OCI-LY1 (cell line): ENCODE data around the gene RERG.

Source experiments
- H2AFZ ChIP-seq: fragments of 200-600 bp; sonication (generic), shearing (Covaris generic); 2 replicates; pipeline ENCODE4 v1.6.0; 2014; ENCODE audit warnings: antibody characterized with exemption, mild to moderate bottlenecking, low read length
- H3F3A ChIP-seq: fragments of 200-600 bp; sonication (generic), shearing (Covaris generic); 2 replicates; pipeline ENCODE4 v1.6.0; 2014; ENCODE audit warnings: mild to moderate bottlenecking, antibody characterized with exemption, low read length, moderate library complexity; ENCODE audit not compliant: insufficient read depth
- H3K27ac ChIP-seq: fragments of 200-600 bp; sonication (generic); 2 replicates; pipeline ENCODE4 v1.5.1; 2014; ENCODE audit warnings: low read length, mixed run types, mild to moderate bottlenecking, low read depth; ENCODE audit not compliant: poor library complexity, severe bottlenecking
- H3K27me3 ChIP-seq: fragments of 200-600 bp; sonication (generic); 2 replicates; pipeline ENCODE4 v1.6.0; 2014; ENCODE audit warnings: antibody characterized with exemption, mild to moderate bottlenecking, low read length, moderate library complexity; ENCODE audit not compliant: insufficient read depth
- H3K36me3 ChIP-seq: fragments of 200-600 bp; sonication (generic); 2 replicates; pipeline ENCODE4 v1.6.1; 2014; ENCODE audit warnings: mild to moderate bottlenecking, antibody characterized with exemption, low read length, moderate library complexity, mixed read lengths; ENCODE audit not compliant: insufficient read depth
- H3K4me1 ChIP-seq: fragments of 200-600 bp; sonication (generic); 2 replicates; pipeline ENCODE4 v1.5.1; 2014; ENCODE audit warnings: mild to moderate bottlenecking, low read length, moderate library complexity; ENCODE audit not compliant: insufficient read depth, severe bottlenecking
- H3K4me2 ChIP-seq: fragments of 200-600 bp; sonication (generic), shearing (Covaris generic); 2 replicates; pipeline ENCODE4 v1.6.1; 2014; ENCODE audit warnings: low read length
- H3K4me3 ChIP-seq: fragments of 200-600 bp; sonication (generic); 2 replicates; pipeline ENCODE4 v1.5.1; 2014; ENCODE audit warnings: low read length, low read depth, mild to moderate bottlenecking, mixed read lengths; ENCODE audit not compliant: poor library complexity, severe bottlenecking
- H3K79me2 ChIP-seq: fragments of 200-600 bp; shearing (Covaris generic); 2 replicates; pipeline ENCODE4 v1.6.1; 2016; ENCODE audit warnings: mixed run types, low read length, mixed read lengths; ENCODE audit not compliant: insufficient read depth
- H3K9ac ChIP-seq: fragments of 200-600 bp; sonication (generic), shearing (Covaris generic); 2 replicates; pipeline ENCODE4 v1.6.1; 2014; ENCODE audit warnings: mild to moderate bottlenecking, low read length, mixed read lengths
- H3K9me2 ChIP-seq: fragments of 200-600 bp; sonication (generic), shearing (Covaris generic); 2 replicates; pipeline ENCODE4 v1.6.1; 2014; ENCODE audit warnings: low read depth, mild to moderate bottlenecking, low read length, mixed read lengths
- H3K9me3 ChIP-seq: fragments of 200-600 bp; shearing (Covaris generic); 2 replicates; pipeline ENCODE4 v1.6.1; 2014; ENCODE audit warnings: low read length, mixed read lengths
- H4K20me1 ChIP-seq: fragments of 200-600 bp; sonication (generic), shearing (Covaris generic); 2 replicates; pipeline ENCODE4 v1.6.0; 2016; ENCODE audit warnings: mild to moderate bottlenecking, low read length; ENCODE audit not compliant: insufficient read depth
- CTCF ChIP-seq: fragments of 200-600 bp; sonication (generic), shearing (Covaris generic); IDR thresholded peaks from 2 replicates; pipeline ENCODE4 v1.5.1; 2017; ENCODE audit warnings: mild to moderate bottlenecking, antibody characterized with exemption, low read length, moderate library complexity, mixed read lengths
- EZH2 ChIP-seq: fragments of 200-600 bp; sonication (generic), shearing (Covaris generic); IDR thresholded peaks from 2 replicates; pipeline ENCODE4 v1.8.0; 2017; ENCODE audit warnings: borderline replicate concordance, mixed run types, mild to moderate bottlenecking, antibody characterized with exemption, low read length, moderate library complexity, mixed read lengths

The RERG gene

GRCh38 chr12:15200641-15201040 lies 20.6 kb downstream of the RERG start:
- Histone ChIP-seq H3K9ac (no peak overlapping the region), H3K9me2 (no peaks in the 10 kb centered on the region), H3K9me3 (no peaks in the 10 kb centered on the region), H3K79me2 (no peaks in the 10 kb centered on the region), H3K27me3 (no peaks in the 10 kb centered on the region), H3F3A (no peaks in the 10 kb centered on the region), H4K20me1 (no peaks in the 10 kb centered on the region), H2AFZ (no peak overlapping the region), H3K4me1 (no peaks in the 10 kb centered on the region), H3K36me3 (no peaks in the 10 kb centered on the region), H3K27ac (no peak overlapping the region), H3K4me2 (no peak overlapping the region), H3K4me3 (no peak overlapping the region)
- TF ChIP-seq CTCF (no peak), EZH2 (no peak)

GRCh38 chr12:15199930-15200329 lies 21.3 kb downstream of the RERG start:
- H3K4me1 ChIP-seq: no peaks in the 10 kb centered on the region
- H3K9ac ChIP-seq: no peak overlapping the region
- no peak overlapping the region for H3K4me3 ChIP-seq
- no peaks in the 10 kb centered on the region for H4K20me1 ChIP-seq
- no peaks in the 10 kb centered on the region for H3K9me3 ChIP-seq
- H3K27me3 ChIP-seq: no peaks in the 10 kb centered on the region
- H2AFZ ChIP-seq: no peak overlapping the region
- H3K27ac ChIP-seq: no peak overlapping the region
- H3K9me2 ChIP-seq: no peaks in the 10 kb centered on the region
- H3F3A ChIP-seq: no peaks in the 10 kb centered on the region
- TF ChIP-seq CTCF (no peak), EZH2 (no peak)
- no peak overlapping the region for H3K4me2 ChIP-seq
- no peaks in the 10 kb centered on the region for H3K36me3 ChIP-seq
- H3K79me2 ChIP-seq: no peaks in the 10 kb centered on the region

GRCh38 chr12:15196678-15197505 lies 24.3 kb downstream of the RERG start:
- H3K4me2 ChIP-seq: no peak overlapping the region

More at GRCh38 chr12:15196678-15197505, 24.3 kb downstream of the RERG start:
- H3K9me3 ChIP-seq: no peaks in the 10 kb centered on the region
- H3K4me3 ChIP-seq: no peak overlapping the region
- no peaks in the 10 kb centered on the region for H3K4me1 ChIP-seq
- H3K36me3 ChIP-seq: no peaks in the 10 kb centered on the region
- H3K27me3 ChIP-seq: no peaks in the 10 kb centered on the region
- no peak overlapping the region for H3K9ac ChIP-seq
- H3F3A ChIP-seq: no peaks in the 10 kb centered on the region
- no peak overlapping the region for H3K27ac ChIP-seq
- TF ChIP-seq EZH2: no peak
- no peak for TF ChIP-seq CTCF
- no peak overlapping the region for H2AFZ ChIP-seq
- H3K9me2 ChIP-seq: no peaks in the 10 kb centered on the region
- no peaks in the 10 kb centered on the region for H4K20me1 ChIP-seq
- H3K79me2 ChIP-seq: no peaks in the 10 kb centered on the region
